ENCODE results near the gene PORCN.

GRCh38 chrX:48480142-48480541 lies 28.6 kb upstream of the PORCN start:
- TF ChIP-seq POLR2A (IDR thresholded peaks at IDR 0.05; ENCODE audit: low read depth) (no peak), CTCF (IDR thresholded peaks at IDR 0.05) (no peak)
